ENCODE data around the gene AGTR1.

Gene AGTR1

GRCh38 chr3:148697306-148698189, at the start of gene AGTR1:
Gene AGTR1, plus strand, starts transcription at chr3:148697903. Its CDS starts 43,133 bp downstream, at chr3:148741036.
- DNase-seq (ENCODE audit: low read depth in 1 of 2, low spot score in 1 of 2) = no peak

DNA sequence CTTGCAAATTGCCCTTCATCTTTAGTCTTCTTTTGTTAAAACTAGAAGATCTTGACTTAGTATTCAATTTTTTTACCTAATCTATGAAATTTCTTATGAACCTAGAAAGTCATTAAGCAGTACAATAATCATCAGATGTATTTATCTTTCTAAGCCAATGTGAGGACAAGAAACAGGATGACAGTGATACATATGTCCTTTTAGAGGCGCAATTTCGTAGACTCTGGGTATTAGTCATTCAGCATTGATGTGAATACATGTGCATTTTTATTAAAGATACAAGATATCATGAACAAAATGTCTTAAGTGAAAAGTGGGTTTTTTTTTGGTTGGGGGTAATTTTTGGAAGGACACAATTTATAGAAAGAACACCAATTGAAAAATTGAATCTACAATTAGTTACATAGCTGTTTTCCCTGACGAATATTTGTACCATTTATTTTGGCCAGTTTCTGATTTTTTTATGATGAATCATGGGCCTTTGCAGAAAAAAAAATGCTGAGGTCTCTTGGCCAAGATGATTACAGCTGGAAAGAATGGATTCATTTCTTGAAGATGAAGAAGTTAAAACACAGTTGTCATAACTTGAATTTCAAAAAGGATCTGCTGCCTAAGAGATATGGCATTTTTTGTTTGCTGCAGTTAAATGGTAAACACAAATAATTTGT, 48.9 kb upstream of the AGTR1 start:
- no peak for DNase-seq (ENCODE audit: low read depth in 1 of 2, low spot score in 1 of 2)

GRCh38 chr3:148651549-148651948, 46.2 kb upstream of the AGTR1 start:
- no peak for DNase-seq (ENCODE audit: low read depth in 1 of 2, low spot score in 1 of 2)

- no peak for DNase-seq (ENCODE audit: low read depth in 1 of 2, low spot score in 1 of 2)
Measured at GRCh38 chr3:148654433-148654832, 43.3 kb upstream of the AGTR1 start.

DNA sequence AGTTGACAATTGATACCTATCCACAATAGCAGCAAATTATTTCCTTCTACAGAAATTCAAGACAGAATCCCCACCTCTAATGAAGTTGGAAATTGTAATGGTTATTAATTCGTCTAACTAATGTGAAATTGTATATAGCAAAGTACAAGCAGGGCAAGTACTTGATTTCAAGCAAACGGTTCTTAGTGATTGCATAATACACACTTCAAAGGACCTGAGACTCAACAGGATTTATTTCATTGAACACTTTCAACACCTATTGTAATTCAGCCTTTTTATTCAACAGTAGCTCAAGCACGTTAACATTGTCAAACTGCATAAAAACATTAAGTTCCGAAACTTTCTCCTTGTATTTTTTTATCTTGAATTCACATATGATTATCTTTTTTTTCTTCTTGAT, 40.2 kb upstream of the AGTR1 start:
- no peak for DNase-seq (ENCODE audit: low read depth in 1 of 2, low spot score in 1 of 2)

- no peak for DNase-seq (ENCODE audit: low read depth in 1 of 2, low spot score in 1 of 2)
Measured at GRCh38 chr3:148659512-148659911, 38.2 kb upstream of the AGTR1 start.

DNA sequence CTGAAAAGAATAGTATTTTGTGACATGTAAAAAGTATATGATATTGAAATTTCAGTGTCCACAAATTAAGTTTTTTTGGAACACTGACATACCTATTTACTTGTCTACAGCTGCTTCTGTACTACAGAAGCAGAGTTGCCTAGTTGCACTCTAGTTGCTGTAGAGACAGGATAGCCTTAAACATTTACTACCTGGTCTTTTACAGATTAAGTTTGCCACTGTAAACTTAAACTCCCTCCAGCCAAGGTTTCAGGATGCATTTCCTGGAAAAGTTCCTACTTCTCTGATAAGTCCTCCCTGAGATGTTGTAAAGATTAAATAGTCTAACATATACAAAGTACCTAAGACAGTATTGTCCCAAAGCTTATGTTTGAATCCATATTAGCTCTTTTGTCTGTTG, 17.4 kb upstream of the AGTR1 start:
- no peak for DNase-seq (ENCODE audit: low read depth in 1 of 2, low spot score in 1 of 2)

DNA sequence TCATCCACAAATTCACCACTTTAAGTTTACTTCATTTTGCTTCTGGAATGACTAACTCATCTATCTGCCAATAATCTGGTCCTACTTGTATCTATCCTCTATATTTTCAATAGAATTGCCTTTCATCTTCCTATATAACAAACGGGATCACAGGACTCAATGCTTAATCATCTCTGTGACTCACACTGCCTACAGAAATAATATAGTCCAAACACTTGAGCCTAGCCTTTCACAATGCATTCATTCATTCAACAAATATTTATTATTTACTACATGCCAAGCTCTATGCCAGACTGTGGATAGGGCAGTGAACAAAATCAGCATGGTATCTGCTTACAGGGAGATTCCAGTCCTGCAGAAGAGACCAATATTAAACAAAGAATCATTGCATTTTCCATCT, 16.6 kb upstream of the AGTR1 start:
- DNase-seq (ENCODE audit: low read depth in 1 of 2, low spot score in 1 of 2) = no peak

DNA sequence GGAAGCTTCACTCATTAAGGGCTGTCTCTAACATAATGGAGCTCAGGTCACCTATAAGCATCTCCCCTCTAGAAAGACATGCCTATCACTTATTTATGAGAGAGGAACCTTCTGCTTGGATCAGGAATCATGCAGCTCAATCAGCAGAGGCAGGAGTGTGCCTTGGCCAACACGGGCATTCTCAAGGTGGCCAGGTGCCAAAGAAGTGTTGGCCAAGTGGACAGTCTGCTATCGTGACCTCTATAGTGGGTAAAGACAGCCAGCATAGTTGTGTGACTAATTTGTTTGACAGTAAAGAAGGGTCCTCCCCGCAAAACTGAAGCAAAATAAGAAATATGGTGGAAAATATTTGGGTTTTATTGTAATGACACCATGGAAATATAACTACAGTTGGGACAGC, 14.7 kb upstream of the AGTR1 start:
- no peak for DNase-seq (ENCODE audit: low read depth in 1 of 2, low spot score in 1 of 2)

GRCh38 chr3:148694116-148694515, 3.6 kb upstream of the AGTR1 start:
- DNase-seq (ENCODE audit: low read depth in 1 of 2, low spot score in 1 of 2) = no peak

DNA sequence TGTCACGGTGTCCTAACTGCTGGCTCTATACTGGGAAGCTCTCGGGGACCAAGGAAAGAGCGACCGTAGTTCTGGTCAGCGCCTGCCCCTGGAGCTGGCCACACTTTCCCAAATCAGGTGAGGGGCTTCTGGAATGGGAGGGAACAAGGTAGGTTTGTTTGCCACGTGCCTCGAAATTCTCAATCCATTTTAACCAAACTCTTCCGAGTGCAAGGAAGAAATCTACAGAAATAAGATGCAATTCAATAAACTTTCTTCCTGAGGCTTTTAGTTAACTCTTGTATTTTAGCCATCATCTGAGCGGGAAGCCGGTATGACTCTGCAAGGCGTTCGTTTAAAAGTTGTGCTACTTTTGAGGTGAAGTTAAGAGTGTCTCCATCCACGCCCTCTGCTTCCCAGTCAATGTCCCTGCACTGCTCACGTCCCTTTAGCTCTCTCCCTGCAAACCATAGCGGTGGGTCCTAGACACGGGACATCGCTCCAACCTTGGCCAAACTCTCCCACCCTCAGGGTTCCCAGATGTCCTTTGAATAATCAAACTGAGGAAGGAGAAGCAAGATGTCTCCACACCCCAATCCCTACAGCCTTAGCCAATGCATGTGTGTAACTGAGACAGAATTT, 597 bp downstream of the AGTR1 start:
- no peak for DNase-seq (ENCODE audit: low read depth in 1 of 2, low spot score in 1 of 2)

DNA sequence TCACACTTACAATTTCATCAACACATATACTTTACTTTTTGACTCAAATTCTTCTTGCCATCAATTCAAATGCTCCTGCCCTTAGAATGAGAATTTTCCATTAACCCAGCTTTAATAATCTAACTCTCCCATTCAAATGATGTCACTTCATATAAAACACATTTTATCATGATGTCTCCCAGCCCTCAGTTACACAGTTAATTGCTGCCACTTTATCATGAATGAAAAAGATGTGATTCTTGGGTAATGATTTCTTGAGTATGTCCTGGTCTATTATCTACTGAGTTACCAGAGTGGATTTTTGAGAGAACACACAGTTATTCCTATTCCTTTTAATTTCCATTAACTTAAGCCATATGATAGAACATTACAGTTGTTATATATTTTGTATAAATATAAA, 7.6 kb downstream of the AGTR1 start:
- DNase-seq (ENCODE audit: low read depth in 1 of 2, low spot score in 1 of 2) = no peak

GRCh38 chr3:148707601-148708380, 10.1 kb downstream of the AGTR1 start:
- no peak for DNase-seq (ENCODE audit: low read depth in 1 of 2, low spot score in 1 of 2)

- DNase-seq (ENCODE audit: low read depth in 1 of 2, low spot score in 1 of 2) = no peak
Measured at GRCh38 chr3:148708409-148708808, 10.7 kb downstream of the AGTR1 start.

DNA sequence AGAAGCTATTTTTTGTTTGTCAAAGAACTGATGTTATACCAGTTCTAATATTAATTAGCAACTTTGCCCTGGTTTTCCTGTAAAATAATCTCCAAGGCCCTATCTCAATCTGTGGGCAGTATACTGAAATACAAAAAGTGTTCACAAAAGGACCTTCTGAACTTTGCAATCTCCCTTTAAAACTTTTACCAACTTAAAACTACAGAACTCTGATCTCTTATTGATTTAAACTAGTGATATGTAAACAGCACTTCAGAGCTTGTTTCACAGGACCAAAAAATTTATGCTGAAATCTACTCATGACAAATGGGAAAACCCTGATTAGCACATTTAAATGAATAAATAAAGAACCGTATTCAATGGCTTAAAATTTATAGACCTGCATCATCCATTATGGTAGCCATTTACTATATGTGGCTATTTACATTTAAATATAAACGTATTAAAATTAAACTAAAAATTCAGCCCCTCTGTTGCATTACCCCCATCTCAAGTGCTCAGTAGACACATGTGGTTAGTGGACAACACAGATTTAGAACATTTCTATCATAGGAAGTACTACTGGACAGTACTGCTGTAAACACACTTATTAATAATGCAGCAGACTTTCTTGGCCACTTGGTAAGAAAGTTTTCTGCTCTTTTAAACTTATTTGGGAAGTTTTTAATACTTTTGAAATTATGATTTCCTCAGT, 12.0 kb downstream of the AGTR1 start:
- no peak for DNase-seq (ENCODE audit: low read depth in 1 of 2, low spot score in 1 of 2)

GRCh38 chr3:148710665-148711064, 13.0 kb downstream of the AGTR1 start:
- no peak for DNase-seq (ENCODE audit: low read depth in 1 of 2, low spot score in 1 of 2)

DNA sequence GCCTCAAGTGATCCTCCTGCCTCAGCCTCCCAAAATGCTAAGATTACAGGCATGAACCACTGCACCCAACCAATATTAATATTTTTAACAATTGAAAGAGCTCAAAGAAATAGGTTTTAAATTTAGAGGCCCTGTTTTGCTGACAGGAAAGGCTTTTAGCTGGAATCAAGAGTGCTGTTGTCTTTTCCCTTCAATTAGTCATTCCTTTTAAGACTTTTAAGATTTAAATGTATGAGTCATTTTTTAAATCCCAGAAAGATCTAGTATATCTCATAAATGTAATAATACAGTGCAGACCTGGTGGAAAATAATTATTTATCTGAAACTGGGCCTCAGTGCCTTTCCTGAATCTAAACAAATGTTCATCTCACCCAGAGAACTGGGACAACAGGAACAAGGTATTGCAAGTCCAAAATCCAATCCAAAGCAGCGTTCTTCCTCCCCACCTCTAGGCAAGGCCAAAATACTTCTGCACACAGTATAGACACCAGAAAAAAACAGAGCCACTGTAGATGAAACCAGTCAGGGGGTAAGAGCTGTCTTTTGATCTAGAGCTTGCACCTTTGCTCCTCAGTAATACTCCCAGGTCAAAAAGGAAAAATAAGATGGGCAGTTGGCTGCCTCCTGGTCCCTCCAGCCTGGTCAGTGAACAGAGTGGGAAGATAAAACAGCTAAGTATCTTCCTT, 14.4 kb downstream of the AGTR1 start:
- no peak for DNase-seq (ENCODE audit: low read depth in 1 of 2, low spot score in 1 of 2)

DNA sequence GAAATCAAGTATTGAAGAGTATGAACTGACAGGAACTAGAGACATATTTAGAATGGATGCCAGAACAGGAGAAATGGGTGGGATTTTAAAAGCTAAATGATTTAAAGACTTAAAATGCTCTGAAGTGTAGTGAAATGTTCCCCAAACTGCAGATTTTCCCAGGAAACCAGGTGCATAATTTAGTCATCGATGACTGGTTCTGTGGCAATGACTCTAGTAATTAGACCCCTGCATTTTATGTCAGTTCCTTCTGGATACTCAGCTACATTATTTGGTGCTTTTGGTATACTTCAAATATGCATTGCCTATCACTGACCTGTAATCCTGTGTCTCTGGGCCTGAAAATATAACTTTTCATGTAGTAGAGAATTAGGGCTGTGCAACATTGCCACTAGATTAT, 16.8 kb downstream of the AGTR1 start:
- no peak for DNase-seq (ENCODE audit: low read depth in 1 of 2, low spot score in 1 of 2)

GRCh38 chr3:148716657-148717056, 19.0 kb downstream of the AGTR1 start:
- no peak for DNase-seq (ENCODE audit: low read depth in 1 of 2, low spot score in 1 of 2)

GRCh38 chr3:148717885-148718561, 20.3 kb downstream of the AGTR1 start:
- no peak for DNase-seq (ENCODE audit: low read depth in 1 of 2, low spot score in 1 of 2)

All from stimulated activated CD4-positive, alpha-beta T cell treated with anti-CD3 and anti-CD28 coated beads, Interleukin-15, amount 100 ng/mL, for 1 hour (primary cell).